WTC11 (cell line): Measurements from ENCODE around the gene CYP19A1.

Experiments used
- CREB1 ChIP-seq: sonication (generic); formaldehyde crosslinking; IDR thresholded peaks from 2 replicates; pipeline ENCODE4 v1.8.0; 2023; ENCODE audit warnings: mild to moderate bottlenecking, missing genetic modification reagents
- CREM ChIP-seq: sonication (generic); formaldehyde crosslinking; IDR thresholded peaks from 2 replicates; pipeline ENCODE4 v1.8.1; 2022; ENCODE audit warnings: mild to moderate bottlenecking, missing genetic modification reagents, moderate library complexity
- JUN ChIP-seq: sonication (generic); formaldehyde crosslinking; IDR thresholded peaks from 2 replicates; pipeline ENCODE4 v1.8.0; 2023; ENCODE audit warnings: mild to moderate bottlenecking, missing genetic modification reagents
- SMAD3 ChIP-seq: sonication (generic); formaldehyde crosslinking; IDR thresholded peaks from 2 replicates; pipeline ENCODE4 v1.8.0; 2022; ENCODE audit warnings: missing genetic modification reagents, mild to moderate bottlenecking, borderline replicate concordance
- TCF7 ChIP-seq: sonication (generic); formaldehyde crosslinking; IDR thresholded peaks from 2 replicates; pipeline ENCODE4 v1.8.0; 2022; ENCODE audit warnings: mild to moderate bottlenecking, low read depth, missing genetic modification reagents, moderate library complexity
- TF ChIP-seq, protein P1 (sequence below): fragments of 200-600 bp; IDR thresholded peaks from 2 replicates; pipeline ENCODE4 v1.8.0; 2022; ENCODE audit warnings: antibody characterized with exemption
- TF ChIP-seq, protein P2 (sequence below): sonication (generic); formaldehyde crosslinking; IDR thresholded peaks from 2 replicates; pipeline ENCODE4 v1.8.1; 2022; ENCODE audit warnings: low read depth, missing genetic modification reagents, borderline replicate concordance
- TF ChIP-seq, protein P3 (sequence below): sonication (generic); formaldehyde crosslinking; IDR thresholded peaks from 2 replicates; pipeline ENCODE4 v1.8.1; 2022; ENCODE audit warnings: low read depth, mild to moderate bottlenecking, moderate library complexity, missing genetic modification reagents, borderline replicate concordance
- TF ChIP-seq, protein P4 (sequence below): sonication (generic); formaldehyde crosslinking; IDR thresholded peaks from 2 replicates; pipeline ENCODE4 v1.8.0; 2022; ENCODE audit warnings: mild to moderate bottlenecking, missing genetic modification reagents
- TF ChIP-seq, protein P5 (sequence below): sonication (generic); formaldehyde crosslinking; IDR thresholded peaks from 2 replicates; pipeline ENCODE4 v1.8.0; 2022; ENCODE audit warnings: mild to moderate bottlenecking, missing genetic modification reagents

DNA sequence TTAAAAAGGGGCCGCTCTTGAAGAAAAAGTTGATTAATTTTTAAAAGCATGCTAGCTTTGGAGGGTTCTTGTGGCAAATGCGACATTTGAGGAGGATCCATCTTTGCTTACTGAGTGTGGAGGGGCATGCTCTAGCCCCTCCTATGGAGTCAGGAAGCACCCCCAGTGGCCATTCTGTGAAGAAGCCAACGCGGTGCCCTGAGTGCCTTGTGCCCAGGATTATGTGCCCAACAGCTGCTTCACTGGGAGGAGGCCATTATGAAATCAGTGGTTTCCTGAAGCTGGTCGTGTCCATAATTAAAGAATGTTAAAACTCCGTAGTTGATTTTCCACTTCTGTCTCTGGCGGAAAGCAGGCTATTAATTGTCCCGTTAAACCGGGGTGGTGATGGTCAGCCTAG is 174.6 kb downstream of the CYP19A1 start:
- TF ChIP-seq CREB1 (CRISPR knock-in tag) (no peak), CREM (CRISPR knock-in tag) (no peak), TCF7 (no peak), JUN (CRISPR knock-in tag) (no peak), SMAD3 (CRISPR knock-in tag) (no peak)
- TF ChIP-seq, protein P1, sequence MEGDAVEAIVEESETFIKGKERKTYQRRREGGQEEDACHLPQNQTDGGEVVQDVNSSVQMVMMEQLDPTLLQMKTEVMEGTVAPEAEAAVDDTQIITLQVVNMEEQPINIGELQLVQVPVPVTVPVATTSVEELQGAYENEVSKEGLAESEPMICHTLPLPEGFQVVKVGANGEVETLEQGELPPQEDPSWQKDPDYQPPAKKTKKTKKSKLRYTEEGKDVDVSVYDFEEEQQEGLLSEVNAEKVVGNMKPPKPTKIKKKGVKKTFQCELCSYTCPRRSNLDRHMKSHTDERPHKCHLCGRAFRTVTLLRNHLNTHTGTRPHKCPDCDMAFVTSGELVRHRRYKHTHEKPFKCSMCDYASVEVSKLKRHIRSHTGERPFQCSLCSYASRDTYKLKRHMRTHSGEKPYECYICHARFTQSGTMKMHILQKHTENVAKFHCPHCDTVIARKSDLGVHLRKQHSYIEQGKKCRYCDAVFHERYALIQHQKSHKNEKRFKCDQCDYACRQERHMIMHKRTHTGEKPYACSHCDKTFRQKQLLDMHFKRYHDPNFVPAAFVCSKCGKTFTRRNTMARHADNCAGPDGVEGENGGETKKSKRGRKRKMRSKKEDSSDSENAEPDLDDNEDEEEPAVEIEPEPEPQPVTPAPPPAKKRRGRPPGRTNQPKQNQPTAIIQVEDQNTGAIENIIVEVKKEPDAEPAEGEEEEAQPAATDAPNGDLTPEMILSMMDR: no peak
- TF ChIP-seq, protein P2, sequence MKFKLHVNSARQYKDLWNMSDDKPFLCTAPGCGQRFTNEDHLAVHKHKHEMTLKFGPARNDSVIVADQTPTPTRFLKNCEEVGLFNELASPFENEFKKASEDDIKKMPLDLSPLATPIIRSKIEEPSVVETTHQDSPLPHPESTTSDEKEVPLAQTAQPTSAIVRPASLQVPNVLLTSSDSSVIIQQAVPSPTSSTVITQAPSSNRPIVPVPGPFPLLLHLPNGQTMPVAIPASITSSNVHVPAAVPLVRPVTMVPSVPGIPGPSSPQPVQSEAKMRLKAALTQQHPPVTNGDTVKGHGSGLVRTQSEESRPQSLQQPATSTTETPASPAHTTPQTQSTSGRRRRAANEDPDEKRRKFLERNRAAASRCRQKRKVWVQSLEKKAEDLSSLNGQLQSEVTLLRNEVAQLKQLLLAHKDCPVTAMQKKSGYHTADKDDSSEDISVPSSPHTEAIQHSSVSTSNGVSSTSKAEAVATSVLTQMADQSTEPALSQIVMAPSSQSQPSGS (CRISPR knock-in tag): no peak
- TF ChIP-seq, protein P3, sequence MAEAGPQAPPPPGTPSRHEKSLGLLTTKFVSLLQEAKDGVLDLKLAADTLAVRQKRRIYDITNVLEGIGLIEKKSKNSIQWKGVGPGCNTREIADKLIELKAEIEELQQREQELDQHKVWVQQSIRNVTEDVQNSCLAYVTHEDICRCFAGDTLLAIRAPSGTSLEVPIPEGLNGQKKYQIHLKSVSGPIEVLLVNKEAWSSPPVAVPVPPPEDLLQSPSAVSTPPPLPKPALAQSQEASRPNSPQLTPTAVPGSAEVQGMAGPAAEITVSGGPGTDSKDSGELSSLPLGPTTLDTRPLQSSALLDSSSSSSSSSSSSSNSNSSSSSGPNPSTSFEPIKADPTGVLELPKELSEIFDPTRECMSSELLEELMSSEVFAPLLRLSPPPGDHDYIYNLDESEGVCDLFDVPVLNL (CRISPR knock-in tag): no peak
- TF ChIP-seq, protein P4, sequence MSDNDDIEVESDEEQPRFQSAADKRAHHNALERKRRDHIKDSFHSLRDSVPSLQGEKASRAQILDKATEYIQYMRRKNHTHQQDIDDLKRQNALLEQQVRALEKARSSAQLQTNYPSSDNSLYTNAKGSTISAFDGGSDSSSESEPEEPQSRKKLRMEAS (CRISPR knock-in tag): no peak
- TF ChIP-seq, protein P5, sequence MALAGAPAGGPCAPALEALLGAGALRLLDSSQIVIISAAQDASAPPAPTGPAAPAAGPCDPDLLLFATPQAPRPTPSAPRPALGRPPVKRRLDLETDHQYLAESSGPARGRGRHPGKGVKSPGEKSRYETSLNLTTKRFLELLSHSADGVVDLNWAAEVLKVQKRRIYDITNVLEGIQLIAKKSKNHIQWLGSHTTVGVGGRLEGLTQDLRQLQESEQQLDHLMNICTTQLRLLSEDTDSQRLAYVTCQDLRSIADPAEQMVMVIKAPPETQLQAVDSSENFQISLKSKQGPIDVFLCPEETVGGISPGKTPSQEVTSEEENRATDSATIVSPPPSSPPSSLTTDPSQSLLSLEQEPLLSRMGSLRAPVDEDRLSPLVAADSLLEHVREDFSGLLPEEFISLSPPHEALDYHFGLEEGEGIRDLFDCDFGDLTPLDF (CRISPR knock-in tag): no peak
